IMR-90 (cell line): ENCODE measurements around the gene MGAT5.

ENCODE experiments used
- BHLHE40 ChIP-seq: fragments of 150-350 bp; IDR thresholded peaks from 2 replicates; pipeline ENCODE4 v1.6.1; 2016; ENCODE audit warnings: mild to moderate bottlenecking, low read depth, low read length
- CEBPB ChIP-seq: IDR thresholded peaks from 2 replicates; pipeline ENCODE4 v1.6.1; 2012; ENCODE audit warnings: low read depth, low read length, improper control_type of control experiment
- CHD1 ChIP-seq: IDR thresholded peaks from 2 replicates; pipeline ENCODE4 v1.6.1; 2012; ENCODE audit warnings: low read depth, low read length, improper control_type of control experiment
- FOS ChIP-seq: fragments of 150-350 bp; IDR thresholded peaks from 2 replicates; pipeline ENCODE4 v1.6.1; 2016; ENCODE audit warnings: low read depth, low read length
- MAFK ChIP-seq: IDR thresholded peaks from 2 replicates; pipeline ENCODE4 v1.6.1; 2012; ENCODE audit warnings: low read depth, low read length, improper control_type of control experiment
- MAZ ChIP-seq: IDR thresholded peaks from 2 replicates; pipeline ENCODE4 v1.6.1; 2012; ENCODE audit warnings: low read depth, mild to moderate bottlenecking, low read length, improper control_type of control experiment, moderate library complexity, borderline replicate concordance
- MXI1 ChIP-seq: IDR thresholded peaks from 2 replicates; pipeline ENCODE4 v1.6.1; 2012; ENCODE audit warnings: low read depth, mild to moderate bottlenecking, low read length, moderate library complexity, borderline replicate concordance
- POLR2A ChIP-seq: IDR thresholded peaks from 2 replicates; pipeline ENCODE4 v1.6.1; 2012; ENCODE audit warnings: mild to moderate bottlenecking, low read depth, low read length
- RAD21 ChIP-seq: IDR thresholded peaks from 2 replicates; pipeline ENCODE4 v1.6.1; 2012; ENCODE audit warnings: low read length, improper control_type of control experiment
- RCOR1 ChIP-seq: IDR thresholded peaks from 2 replicates; pipeline ENCODE4 v1.6.1; 2012; ENCODE audit warnings: mild to moderate bottlenecking, low read length, improper control_type of control experiment; ENCODE audit not compliant: insufficient replicate concordance
- RFX5 ChIP-seq: IDR thresholded peaks from 2 replicates; pipeline ENCODE4 v1.8.0; 2012; ENCODE audit warnings: low read depth, mild to moderate bottlenecking, low read length, moderate library complexity
- SMC3 ChIP-seq: fragments of 150-350 bp; IDR thresholded peaks from 2 replicates; pipeline ENCODE4 v1.6.1; 2016; ENCODE audit warnings: low read depth, mild to moderate bottlenecking, antibody characterized with exemption, low read length, moderate library complexity
- TF ChIP-seq, protein P1 (sequence below): conservative IDR thresholded peaks from 2 replicates; pipeline ENCODE4 v1.5.1; 2012; ENCODE audit warnings: mild to moderate bottlenecking, low read depth, low read length, improper control_type of control experiment
- TF ChIP-seq, protein P2 (sequence below): fragments of 150-350 bp; IDR thresholded peaks from 2 replicates; pipeline ENCODE4 v1.6.1; 2017; ENCODE audit warnings: mild to moderate bottlenecking, antibody characterized with exemption, low read length, low read depth

DNA sequence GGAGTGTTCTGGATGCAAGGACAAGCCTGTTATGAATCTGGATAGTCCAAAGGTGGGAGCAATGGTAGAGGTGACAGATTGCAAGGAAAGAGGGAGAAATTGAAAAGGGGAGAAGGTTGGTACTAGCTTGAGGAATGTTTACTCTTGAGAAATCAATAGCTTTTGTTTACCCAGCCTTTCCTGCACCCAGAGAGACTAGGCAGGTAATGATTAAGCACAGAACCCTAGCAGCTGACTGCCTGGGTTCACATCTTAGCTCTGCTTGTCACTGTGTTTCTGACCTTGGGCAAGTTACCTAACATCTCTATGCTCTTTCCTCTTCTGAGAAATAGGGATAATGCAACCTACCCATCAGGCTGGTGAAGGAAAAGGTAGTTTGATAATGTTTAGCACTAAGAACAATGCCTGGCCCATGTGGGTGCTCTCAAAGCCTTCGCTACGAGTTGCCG is 178.6 kb downstream of the MGAT5 start:
- TF ChIP-seq, protein P1, sequence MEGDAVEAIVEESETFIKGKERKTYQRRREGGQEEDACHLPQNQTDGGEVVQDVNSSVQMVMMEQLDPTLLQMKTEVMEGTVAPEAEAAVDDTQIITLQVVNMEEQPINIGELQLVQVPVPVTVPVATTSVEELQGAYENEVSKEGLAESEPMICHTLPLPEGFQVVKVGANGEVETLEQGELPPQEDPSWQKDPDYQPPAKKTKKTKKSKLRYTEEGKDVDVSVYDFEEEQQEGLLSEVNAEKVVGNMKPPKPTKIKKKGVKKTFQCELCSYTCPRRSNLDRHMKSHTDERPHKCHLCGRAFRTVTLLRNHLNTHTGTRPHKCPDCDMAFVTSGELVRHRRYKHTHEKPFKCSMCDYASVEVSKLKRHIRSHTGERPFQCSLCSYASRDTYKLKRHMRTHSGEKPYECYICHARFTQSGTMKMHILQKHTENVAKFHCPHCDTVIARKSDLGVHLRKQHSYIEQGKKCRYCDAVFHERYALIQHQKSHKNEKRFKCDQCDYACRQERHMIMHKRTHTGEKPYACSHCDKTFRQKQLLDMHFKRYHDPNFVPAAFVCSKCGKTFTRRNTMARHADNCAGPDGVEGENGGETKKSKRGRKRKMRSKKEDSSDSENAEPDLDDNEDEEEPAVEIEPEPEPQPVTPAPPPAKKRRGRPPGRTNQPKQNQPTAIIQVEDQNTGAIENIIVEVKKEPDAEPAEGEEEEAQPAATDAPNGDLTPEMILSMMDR, result no peak
- TF ChIP-seq MAFK, result no peak
- TF ChIP-seq MXI1, result no peak
- TF ChIP-seq MAZ, result no peak
- no peak for TF ChIP-seq POLR2A
- no peak for TF ChIP-seq CHD1
- no peak for TF ChIP-seq CEBPB
- no peak for TF ChIP-seq BHLHE40
- no peak for TF ChIP-seq RAD21
- no peak for TF ChIP-seq FOS
- TF ChIP-seq, protein P2, sequence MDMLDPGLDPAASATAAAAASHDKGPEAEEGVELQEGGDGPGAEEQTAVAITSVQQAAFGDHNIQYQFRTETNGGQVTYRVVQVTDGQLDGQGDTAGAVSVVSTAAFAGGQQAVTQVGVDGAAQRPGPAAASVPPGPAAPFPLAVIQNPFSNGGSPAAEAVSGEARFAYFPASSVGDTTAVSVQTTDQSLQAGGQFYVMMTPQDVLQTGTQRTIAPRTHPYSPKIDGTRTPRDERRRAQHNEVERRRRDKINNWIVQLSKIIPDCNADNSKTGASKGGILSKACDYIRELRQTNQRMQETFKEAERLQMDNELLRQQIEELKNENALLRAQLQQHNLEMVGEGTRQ, result no peak
- TF ChIP-seq SMC3, result no peak
- no peak for TF ChIP-seq RCOR1
- TF ChIP-seq RFX5, result no peak
